H1 (cell line): ENCODE data around the gene GLG1. TPM values are rescaled to one million over a fixed set of nuclear protein-coding genes. Genes with fewer than 3 reads are reported as not detected.

Source experiments
- ATF2 ChIP-seq: IDR thresholded peaks from 2 replicates; pipeline ENCODE4 v1.6.1; 2012; ENCODE audit warnings: low read length, inconsistent platforms
- BCL11A ChIP-seq, 2 experiments: IDR thresholded peaks; one replicate each; pipeline ENCODE4 v1.6.1; 2011; ENCODE audit warnings: low read depth in 2 of 2, low read length in 2 of 2, mild to moderate bottlenecking in 2 of 2
- KDM1A ChIP-seq: fragments of 200-600, 300-600 bp; sonication (generic); IDR thresholded peaks from 2 replicates; pipeline ENCODE4 v1.7.1; 2016; ENCODE audit warnings: mild to moderate bottlenecking, low read length, borderline replicate concordance
- NRF1 ChIP-seq: IDR thresholded peaks from 2 replicates; pipeline ENCODE4 v1.6.1; 2011; ENCODE audit warnings: mild to moderate bottlenecking, low read depth, low read length, improper control_type of control experiment
- PHF8 ChIP-seq: fragments of 200-600 bp; sonication (generic); conservative IDR thresholded peaks from 2 replicates; pipeline ENCODE4 v1.7.1; 2012; ENCODE audit warnings: low read depth, mild to moderate bottlenecking, inconsistent platforms, low read length, moderate library complexity
- SIRT6 ChIP-seq: IDR thresholded peaks from one replicate; pipeline ENCODE4 v1.7.1; 2012; ENCODE audit warnings: low read length, inconsistent platforms
- polyA plus RNA-seq, 7 experiments: library from polyadenylated mRNA; depleted of rRNA in 3 of 7; stranded (reverse) in 5 of 7; unstranded in 2 of 7; fragments of >200 nt in 5 of 7; fragments of 200-250 nt in 2 of 7; gene quantifications; 1 replicate in 5 of 7; 2 replicates in 1 of 7; 4 replicates in 1 of 7; pipeline versions ENCODE4 v1.2.1 to v1.2.3, GENCODE V29; 2011 to 2013; ENCODE audit warnings: missing spikeins in 2 of 7, mixed read lengths in 2 of 7
- total RNA-seq: library from RNA; stranded (reverse); fragmentation: NEBNext Ultra II Directional; extraction: Animal tissue kit (Norgen Biotek cat#: 25700); gene quantifications from 2 replicates; pipeline ENCODE4 v1.2.1, GENCODE V29; 2021

GLG1 gene
- total and polyA plus RNA-seq, 2 of the 8 experiments (the other 6 are each of a cell fraction or from before 2014, with no cell fraction given), result 53.4 to 139 TPM

DNA sequence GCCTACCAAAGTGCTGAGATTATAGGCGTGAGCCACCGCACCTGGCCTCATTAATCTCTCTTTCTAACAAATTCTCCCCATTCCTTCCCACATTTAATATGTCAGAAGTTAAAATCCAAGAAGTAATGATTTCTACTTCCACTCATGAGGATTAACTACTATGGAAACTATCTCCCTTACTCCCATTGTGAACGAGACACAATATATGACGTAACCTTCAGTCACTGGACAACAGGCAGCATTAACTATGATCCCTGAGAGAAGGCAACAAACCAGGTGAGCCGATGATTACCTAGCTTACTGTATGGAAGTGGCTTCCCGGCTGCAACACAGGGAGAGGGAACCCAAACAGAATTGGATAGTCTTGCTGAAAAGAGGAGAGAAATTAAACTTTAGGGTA lies 20.0 kb downstream of the GLG1 start (continued):
- TF ChIP-seq BCL11A (IDR thresholded peaks at IDR 0.05; ENCODE audit: low read depth in 2 of 2, low read length in 2 of 2), result no peak
- TF ChIP-seq NRF1, result no peak
- TF ChIP-seq KDM1A, result no peak
- TF ChIP-seq SIRT6, result no peak
- no peak for TF ChIP-seq PHF8
- TF ChIP-seq ATF2, result no peak
- TF ChIP-seq, all 59 proteins: peak for 0
